Right renal pelvis (tissue), 4 donors: ENCODE results near the gene RER1. TPM values are rescaled to one million over a fixed set of nuclear protein-coding genes. Genes with fewer than 3 reads are reported as not detected.

Experiments
- DNase-seq, 4 donors: peaks; one replicate each; pipeline ENCODE4 v3.0.0-alpha.2; 2013; ENCODE audit warnings: low read depth in 4 of 4, low spot score in 3 of 4, missing footprints in 1 of 4
- polyA plus RNA-seq, 4 donors: library from polyadenylated mRNA; unstranded; fragments of 120-200 nt; gene quantifications; one replicate each; pipeline ENCODE4 v1.2.1, GENCODE V29; 2013; ENCODE audit not compliant: insufficient read length in 4 of 4

Gene RER1
- polyA plus RNA-seq, 4 donors = 122 to 126 (median 125) TPM

- no peak for DNase-seq
Observed at GRCh38 chr1:2375246-2375922, 16.3 kb upstream of the RER1 start.

DNA sequence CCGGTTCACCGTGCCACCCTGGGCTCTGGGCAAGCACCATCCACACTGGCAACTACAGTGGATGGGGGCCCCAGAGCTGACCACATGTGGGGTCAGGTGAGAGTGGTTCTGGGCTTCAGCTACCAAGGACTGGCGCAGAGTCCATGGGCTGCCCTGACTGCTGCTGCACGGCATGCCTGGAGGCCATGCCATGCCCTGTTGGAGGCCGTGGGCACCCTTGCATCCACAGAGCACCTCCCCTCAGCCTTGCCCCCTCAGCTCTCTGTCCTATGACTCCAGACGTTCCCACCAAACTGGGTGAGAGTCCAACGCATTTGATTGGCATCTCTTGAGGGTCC, 15.7 kb upstream of the RER1 start:
- DNase-seq = no peak

DNA sequence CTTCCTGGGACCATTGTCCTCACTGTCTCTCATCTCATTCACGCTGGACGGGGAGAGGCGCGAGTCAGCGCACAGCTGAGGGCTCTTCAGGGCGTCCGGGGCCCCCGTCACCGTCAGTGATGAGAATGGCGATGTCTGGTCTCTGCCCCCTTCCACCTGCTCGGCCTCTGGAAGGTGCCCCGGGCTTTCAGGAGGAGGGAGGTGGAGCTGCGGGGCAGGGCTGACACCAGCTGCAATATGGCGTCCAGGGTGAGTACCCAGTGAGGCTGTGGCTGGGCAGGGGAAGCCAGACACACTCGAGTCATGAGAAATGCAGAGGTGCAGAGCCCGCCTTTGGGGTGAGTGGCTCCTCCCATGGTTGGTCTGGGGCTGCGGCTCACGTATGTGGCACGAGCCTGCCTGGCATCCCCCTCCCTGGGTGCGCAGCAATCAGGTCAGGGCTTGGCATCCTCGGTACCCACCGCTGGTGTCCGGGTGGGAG, 15.3 kb upstream of the RER1 start:
- no peak for DNase-seq

- DNase-seq = no peak
Observed at GRCh38 chr1:2376931-2377672, 14.5 kb upstream of the RER1 start.

- DNase-seq = no peak
Observed at GRCh38 chr1:2377751-2378440, 13.7 kb upstream of the RER1 start.

GRCh38 chr1:2378441-2378851, 13.2 kb upstream of the RER1 start:
- DNase-seq = no peak

DNA sequence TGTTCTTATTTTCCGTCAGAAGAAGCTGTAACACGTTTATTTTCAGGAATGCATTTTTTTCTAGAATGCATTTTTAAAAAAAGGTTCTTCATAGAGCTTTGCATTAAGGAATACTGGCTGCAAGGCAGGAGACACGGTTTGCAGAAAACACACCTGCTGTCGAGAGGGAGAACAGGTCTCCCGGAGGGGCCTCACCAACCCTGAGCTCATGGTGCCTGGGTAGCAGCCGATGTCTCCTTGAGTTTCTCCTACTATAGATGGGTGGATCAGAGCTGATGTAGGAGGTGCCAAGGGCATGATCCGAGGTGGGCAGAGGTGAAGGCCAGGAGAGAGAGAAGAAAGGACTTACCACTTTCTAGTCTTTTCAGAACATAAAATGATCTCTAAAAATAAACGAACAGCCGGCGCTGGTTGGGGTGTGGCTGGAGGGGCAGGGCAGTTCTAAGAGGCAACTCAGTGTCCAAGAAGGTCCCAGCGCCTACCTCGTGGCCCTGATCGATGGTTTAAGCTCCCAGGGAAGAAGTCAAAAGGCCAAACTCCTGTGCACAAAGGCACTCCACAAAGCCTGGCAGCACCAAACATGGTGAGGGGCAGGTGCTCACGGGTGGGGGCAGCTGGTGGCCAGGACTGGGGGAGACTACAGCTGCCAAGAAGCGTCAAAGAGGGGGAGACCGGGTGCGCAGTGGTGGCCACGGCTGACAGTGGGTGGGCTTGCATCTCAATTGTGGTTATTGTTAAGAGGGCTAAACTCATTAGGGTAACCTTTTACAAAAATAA, 12.5 kb upstream of the RER1 start:
- DNase-seq = no peak

DNA sequence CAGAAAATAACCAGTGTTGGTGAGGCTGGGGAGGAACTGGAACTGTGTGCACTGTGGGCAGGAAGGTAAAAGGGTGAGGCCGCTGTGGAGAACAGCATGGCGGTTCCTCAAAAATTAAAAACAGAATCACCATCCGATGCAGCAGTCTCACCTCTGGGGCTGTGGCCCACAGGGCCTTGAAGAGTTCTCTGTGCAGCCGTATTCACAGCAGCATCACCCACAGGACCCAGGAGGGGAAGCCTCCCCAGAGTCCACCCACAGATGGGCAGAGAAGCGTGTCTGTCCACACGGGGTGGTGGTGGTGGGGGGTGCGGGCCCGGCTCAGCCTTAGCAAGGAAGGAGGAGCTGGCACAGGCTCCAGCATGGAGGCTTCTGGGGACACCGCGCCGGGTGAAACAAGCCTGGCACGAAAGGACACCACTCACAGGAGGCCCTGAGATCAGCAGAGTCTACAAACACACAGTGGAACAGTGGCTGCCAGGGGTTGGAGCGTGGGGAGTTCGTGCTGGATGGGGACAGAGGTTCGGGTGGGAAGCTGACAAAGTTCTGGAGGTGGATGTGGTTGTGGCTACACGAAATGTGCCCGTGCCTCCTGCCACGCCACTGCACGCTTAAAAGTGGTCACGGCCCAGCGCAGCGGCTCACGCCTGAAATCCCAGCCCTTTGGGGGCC, 11.8 kb upstream of the RER1 start:
- DNase-seq = no peak

GRCh38 chr1:2380816-2381591, 10.6 kb upstream of the RER1 start:
- DNase-seq = no peak

- DNase-seq = peak; percentile 45 to 66 (median 50)
Observed at GRCh38 chr1:2381741-2382620, 9.7 kb upstream of the RER1 start.

- DNase-seq = no peak
Observed at GRCh38 chr1:2382621-2383361, 8.8 kb upstream of the RER1 start.

DNA sequence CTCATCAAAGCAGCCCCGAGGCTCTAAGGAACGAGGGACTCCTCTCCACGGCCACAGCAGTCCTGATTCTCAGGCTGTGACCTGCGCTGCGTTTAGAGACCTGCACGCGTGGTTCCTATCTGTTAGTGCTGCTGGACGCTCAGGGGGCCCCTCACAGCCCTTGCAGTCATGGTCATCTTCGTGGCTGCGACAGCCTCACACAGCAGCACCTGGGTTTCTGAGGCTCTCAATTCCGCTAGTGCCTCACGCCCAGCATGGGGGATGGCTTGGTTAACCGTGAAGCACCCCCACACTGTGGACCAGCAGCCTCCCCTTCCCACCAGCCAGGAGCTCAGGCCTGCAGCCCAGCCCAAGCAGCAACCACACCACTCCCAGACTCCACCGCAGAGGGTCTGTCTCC, 8.1 kb upstream of the RER1 start:
- no peak for DNase-seq

DNA sequence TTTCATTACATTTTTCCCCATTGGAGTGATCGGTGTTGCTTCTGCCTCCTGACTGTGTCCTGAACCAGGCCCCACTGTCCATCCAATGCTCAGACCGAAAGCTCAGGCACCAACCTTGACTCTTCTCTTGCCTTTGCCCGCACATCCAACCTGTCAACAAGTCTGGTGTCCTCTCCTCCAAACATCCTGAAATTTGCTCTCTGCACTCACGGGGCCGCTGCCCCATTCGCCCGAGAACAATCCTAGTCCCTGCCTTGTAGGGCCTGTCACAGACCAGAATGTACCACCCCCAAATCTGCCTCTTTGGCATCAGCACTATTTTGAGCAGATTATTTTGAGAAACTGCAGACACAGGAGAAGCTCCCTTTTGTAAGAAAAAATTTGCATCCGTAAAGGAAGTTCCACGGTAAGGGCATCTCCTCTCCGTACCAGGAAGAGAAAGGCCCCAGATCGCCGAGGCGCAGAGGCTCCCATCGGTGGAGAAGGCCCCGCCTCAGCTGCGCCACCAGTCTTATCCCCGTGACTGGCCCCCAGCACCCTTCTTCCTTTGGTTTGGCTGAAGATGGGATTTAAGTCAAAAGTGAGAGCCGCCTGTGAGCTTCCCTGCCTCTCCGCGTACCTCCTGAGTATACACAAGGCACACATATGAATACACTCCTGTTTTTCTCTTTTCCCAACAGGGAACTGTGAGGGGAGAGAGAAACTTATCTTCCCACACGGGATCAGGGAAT, 7.3 kb upstream of the RER1 start:
- no peak for DNase-seq

GRCh38 chr1:2384941-2385481, 6.6 kb upstream of the RER1 start:
- DNase-seq = no peak

DNA sequence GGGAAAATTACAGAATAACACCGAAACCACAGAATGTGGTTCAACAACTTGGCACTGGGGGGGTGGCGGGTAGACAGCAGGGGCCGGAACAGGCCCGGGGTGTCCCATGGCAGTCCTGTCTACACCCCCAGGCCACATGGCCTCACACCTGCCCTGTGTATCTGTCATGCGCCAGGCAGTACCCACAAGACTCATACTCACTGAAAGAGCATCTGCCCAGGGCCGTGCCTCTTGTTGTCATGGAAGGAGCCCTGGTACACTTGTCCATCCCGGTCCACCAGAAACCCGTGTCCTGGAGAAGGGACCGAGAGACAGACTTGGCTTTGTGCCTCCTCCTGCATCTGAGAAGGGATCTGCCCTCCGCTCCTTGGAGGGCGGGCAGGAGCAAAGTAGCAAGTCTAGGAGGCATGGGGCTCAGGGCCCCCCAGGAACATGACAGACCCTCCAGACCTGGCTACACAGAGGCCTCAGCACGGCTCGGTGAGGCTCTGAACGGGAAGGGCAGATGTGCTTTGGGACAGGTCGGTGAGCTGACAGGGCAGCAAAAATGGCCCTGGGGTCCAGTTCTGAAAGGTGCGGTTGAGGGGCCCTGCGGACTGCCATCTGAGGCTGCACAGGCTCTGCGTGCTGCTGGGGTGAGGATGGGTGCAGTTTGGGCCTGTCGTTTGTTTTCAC, 5.9 kb upstream of the RER1 start:
- DNase-seq = no peak
